Activated B cell treated with CpG ODN at 0.5 μM for 24 hours (primary cell): Measurements from ENCODE around the gene ABCA7. TPM values are rescaled to one million over a fixed set of nuclear protein-coding genes. Genes with fewer than 3 reads are reported as not detected.

Source experiments
- ATAC-seq: fragments of 200-7000 bp; cut with Tn5 transposase; one replicate; pipeline ENCODE4 v1.10.0; 2021; ENCODE audit warnings: low read depth, mild to moderate bottlenecking, moderate library complexity
- CTCF ChIA-PET: fragments of 350-600 bp; sonication (Branson Sonifier 250); formaldehyde crosslinking; loops from one replicate; lab custom pipeline; 2021; ENCODE audit warnings: antibody characterized with exemption; lab: Charles Lee
- POLR2A ChIA-PET: fragments of 350-600 bp; sonication (Branson Sonifier 250); formaldehyde crosslinking; loops from one replicate; lab custom pipeline; 2021; ENCODE audit warnings: antibody characterized with exemption; lab: Charles Lee
- DNase-seq: peaks from one replicate; pipeline ENCODE4 v3.0.0; 2022
- H3K27ac Mint-ChIP-seq: one replicate; pipeline ENCODE4 v1.8.0; 2020; ENCODE audit warnings: mixed read lengths
- H3K27me3 Mint-ChIP-seq: one replicate; pipeline ENCODE4 v1.8.0; 2021; ENCODE audit warnings: mixed read lengths
- H3K36me3 Mint-ChIP-seq: one replicate; pipeline ENCODE4 v1.8.0; 2021; ENCODE audit warnings: low read depth, mixed read lengths
- H3K4me1 Mint-ChIP-seq: one replicate; pipeline ENCODE4 v1.8.0; 2021; ENCODE audit warnings: mixed read lengths
- H3K4me3 Mint-ChIP-seq: one replicate; pipeline ENCODE4 v1.8.0; 2020; ENCODE audit warnings: mild to moderate bottlenecking, mixed read lengths
- H3K9me3 Mint-ChIP-seq: one replicate; pipeline ENCODE4 v1.8.0; 2020; ENCODE audit warnings: mixed read lengths
- intact Hi-C: fragments of 100-400 bp; cut with micrococcal nuclease; formaldehyde crosslinking; loops from one replicate; pipeline ENCODE4 v1.15.1; 2024
- total RNA-seq: library from RNA; stranded (reverse); gene quantifications from 2 replicates; pipeline ENCODE4 v1.2.3, GENCODE V29; 2022
- TF ChIP-seq, protein P1 (sequence below): fragments of 200-600 bp; IDR thresholded peaks from one replicate; pipeline ENCODE4 v1.8.0; 2022; ENCODE audit warnings: antibody characterized with exemption, mild to moderate bottlenecking

ABCA7 gene
- total RNA-seq, 1 donor from 2014 or later: 188 TPM

DNA sequence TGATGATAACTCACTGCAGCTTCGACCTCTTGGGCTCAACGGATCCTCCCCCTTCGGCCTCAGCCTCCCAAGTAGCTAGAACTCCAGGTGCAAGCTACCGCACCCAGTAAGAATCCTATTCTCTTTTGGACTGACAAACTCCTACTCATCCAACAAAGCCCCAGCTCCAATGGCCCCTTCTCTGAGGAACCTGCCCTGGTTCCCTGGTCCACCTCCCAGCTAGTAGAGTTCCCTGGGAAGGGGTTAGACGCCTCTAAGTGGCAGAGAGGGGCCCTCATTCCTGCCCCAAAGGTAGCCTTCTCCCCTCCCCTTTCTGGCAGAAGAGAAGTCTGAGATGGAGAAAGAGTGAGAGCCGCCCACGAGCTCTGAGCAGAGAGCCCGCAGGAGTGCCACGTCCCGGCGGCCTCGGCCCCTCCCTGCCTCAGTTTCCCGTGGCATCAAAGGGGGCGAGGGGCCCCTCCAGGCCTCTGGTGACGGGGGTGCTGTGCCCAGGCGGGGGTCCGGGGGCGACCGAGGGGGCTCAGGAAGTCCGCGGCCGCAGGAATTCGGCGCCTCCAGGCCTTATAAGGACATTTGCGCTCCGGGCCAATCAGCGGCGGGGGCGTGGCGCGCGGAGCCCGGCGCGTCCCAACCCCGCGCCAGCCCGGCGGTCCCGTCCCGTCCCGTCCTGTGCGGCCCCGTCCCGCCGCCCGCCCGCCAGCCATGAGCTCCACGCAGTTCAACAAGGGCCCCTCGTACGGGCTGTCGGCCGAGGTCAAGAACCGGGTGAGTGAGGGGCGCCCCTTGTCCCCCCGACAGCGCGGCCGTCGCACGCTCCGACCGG, 13.7 kb upstream of the ABCA7 start, which contains the start of gene CNN2:
Gene CNN2, plus strand, starts transcription at position 649 of the 823 bp plus-strand sequence. Its CDS starts 54 bp downstream, at position 703.
- H3K9me3 Mint-ChIP-seq: no peaks in the 10 kb centered on the region
- DNase-seq (peak; percentile 76), ATAC-seq (peak; percentile 61)
- ChIA-PET POLR2A (interaction anchor here (0.5 to 13.8 kb wide), 20 partner anchors 9 to 411 kb away, joined by 3 to 365 read pairs (median 5); partner anchors contain the start of genes ABCA7, ARHGAP45, CIRBP and WDR18), CTCF (interaction anchor here (1.1 to 3.6 kb wide), 7 partner anchors 13 to 218 kb away, joined by 3 to 15 read pairs (median 6); partner anchors contain the start of genes ABCA7 and ARHGAP45)
- H3K4me3 Mint-ChIP-seq: peak within 1 kb of the TSS; percentile 95
- H3K27ac Mint-ChIP-seq: peak within 1 kb of the TSS; percentile 91
- peaks cover 25% of the 10 kb centered on the region for H3K36me3 Mint-ChIP-seq
- TF ChIP-seq, protein P1, sequence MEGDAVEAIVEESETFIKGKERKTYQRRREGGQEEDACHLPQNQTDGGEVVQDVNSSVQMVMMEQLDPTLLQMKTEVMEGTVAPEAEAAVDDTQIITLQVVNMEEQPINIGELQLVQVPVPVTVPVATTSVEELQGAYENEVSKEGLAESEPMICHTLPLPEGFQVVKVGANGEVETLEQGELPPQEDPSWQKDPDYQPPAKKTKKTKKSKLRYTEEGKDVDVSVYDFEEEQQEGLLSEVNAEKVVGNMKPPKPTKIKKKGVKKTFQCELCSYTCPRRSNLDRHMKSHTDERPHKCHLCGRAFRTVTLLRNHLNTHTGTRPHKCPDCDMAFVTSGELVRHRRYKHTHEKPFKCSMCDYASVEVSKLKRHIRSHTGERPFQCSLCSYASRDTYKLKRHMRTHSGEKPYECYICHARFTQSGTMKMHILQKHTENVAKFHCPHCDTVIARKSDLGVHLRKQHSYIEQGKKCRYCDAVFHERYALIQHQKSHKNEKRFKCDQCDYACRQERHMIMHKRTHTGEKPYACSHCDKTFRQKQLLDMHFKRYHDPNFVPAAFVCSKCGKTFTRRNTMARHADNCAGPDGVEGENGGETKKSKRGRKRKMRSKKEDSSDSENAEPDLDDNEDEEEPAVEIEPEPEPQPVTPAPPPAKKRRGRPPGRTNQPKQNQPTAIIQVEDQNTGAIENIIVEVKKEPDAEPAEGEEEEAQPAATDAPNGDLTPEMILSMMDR: no peak
- intact Hi-C loops: loop anchor here (1.0 kb wide), 1 partner anchor 15 kb away; no protein-coding TSS in a partner anchor
- peaks cover 32% of the 10 kb centered on the region for H3K4me1 Mint-ChIP-seq
- H3K27me3 Mint-ChIP-seq: no peaks in the 10 kb centered on the region

DNA sequence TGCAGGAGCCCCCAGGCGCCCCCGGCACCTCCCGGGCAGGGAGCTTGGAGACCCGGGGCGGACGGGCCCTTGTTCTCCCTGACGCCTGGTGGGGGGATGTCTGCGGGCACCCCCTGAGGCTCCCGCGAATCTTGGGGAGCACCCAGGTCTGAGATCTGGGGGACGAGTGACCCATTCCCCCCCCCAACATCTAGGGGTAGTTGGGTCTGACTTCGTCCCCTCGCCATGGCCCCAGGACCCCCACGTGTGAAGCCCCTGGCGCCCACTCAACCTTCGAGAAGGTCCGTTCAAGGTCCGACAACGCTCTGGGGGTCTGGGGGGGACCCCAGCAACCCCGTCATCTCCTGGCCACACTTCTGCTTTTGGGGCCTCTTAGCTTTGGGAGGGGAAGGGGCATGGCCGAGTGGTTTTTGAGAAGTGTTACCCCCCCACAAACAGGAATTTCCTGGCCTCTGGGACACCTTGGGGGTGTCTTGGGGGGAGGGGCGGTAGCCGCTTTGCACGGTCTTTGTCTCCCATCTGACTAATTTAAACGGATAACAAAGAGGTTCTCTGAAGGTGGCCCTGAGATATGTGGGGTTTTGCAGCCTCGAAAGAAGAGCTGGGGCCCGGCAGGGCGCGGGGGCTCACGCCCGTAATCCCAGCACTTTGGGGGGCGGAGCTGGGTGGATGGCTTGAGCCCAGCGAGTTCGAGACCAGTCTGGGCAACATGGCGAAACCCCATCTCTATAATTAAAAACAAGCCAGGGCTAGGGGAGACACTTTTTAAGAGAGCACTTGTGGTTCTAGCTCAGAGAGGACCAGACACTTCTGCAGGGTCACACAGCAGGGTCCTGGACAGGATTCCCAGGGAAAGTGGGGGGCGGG, 12.9 kb upstream of the ABCA7 start:
- ChIA-PET CTCF (interaction anchor here (1.1 to 3.6 kb wide), 5 partner anchors 12 to 217 kb away, joined by 4 to 15 read pairs (median 6); partner anchors contain the start of genes ABCA7 and ARHGAP45), POLR2A (interaction anchor here (0.5 to 13.8 kb wide), 29 partner anchors 8 to 625 kb away, joined by 3 to 365 read pairs (median 4); partner anchors contain the start of genes ABCA7, ARHGAP45, CIRBP and POLR2E)
- H3K4me3 Mint-ChIP-seq: peak overlapping the region; percentile 95
- no peaks in the 10 kb centered on the region for H3K9me3 Mint-ChIP-seq
- peaks cover 25% of the 10 kb centered on the region for H3K4me1 Mint-ChIP-seq
- no peaks in the 10 kb centered on the region for H3K27me3 Mint-ChIP-seq
- peak; percentile 43 for DNase-seq
- H3K27ac Mint-ChIP-seq: peak overlapping the region; percentile 91
- ATAC-seq: peak; percentile 17
- intact Hi-C loops: loop anchor here (1.0 kb wide), 2 partner anchors 14 to 76 kb away; partner anchors contain the start of gene GPX4
- H3K36me3 Mint-ChIP-seq: peaks cover 24% of the 10 kb centered on the region
- TF ChIP-seq, protein P1: no peak

DNA sequence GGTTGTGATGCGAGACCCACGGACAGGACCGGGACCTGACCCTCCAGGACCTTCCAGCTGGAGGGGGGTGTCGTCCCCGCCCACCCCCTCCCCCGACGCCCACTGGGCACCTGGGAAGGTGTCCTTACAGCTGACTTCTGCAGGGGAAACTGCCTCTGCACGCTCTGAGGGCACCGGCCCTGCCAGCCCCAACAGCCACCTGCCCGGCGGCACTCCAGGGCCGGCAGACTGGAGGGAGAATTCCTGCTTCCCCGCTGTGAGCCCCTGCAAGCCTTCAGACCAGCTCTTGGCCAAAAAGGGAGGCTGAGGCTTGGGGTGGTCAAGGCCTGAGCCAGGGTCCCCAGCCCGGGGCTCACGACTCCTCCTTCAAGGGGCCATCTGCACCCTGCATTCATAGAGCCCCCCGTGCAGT, 12.3 kb upstream of the ABCA7 start:
- Mint-ChIP-seq H3K4me3 (peak overlapping the region; percentile 95), H3K36me3 (peaks cover 30% of the 10 kb centered on the region), H3K27ac (peak overlapping the region; percentile 91), H3K9me3 (no peaks in the 10 kb centered on the region), H3K27me3 (no peaks in the 10 kb centered on the region), H3K4me1 (peaks cover 25% of the 10 kb centered on the region)
- CTCF ChIA-PET: interaction anchor here (1.5 to 3.6 kb wide), 3 partner anchors 11 to 39 kb away, joined by 6 to 15 read pairs (median 13); partner anchors contain the start of genes ABCA7 and ARHGAP45
- TF ChIP-seq, protein P1: no peak
- POLR2A ChIA-PET: interaction anchor here (0.6 to 13.8 kb wide), 21 partner anchors 9 to 625 kb away, joined by 3 to 365 read pairs (median 4); partner anchors contain the start of genes ABCA7, ARHGAP45, CIRBP and POLR2E
- peak; percentile 33 for DNase-seq
- ATAC-seq: peak; percentile 20
- intact Hi-C loops: loop anchor here (1.0 kb wide), 1 partner anchor 76 kb away; the partner anchor contains the start of gene GPX4

DNA sequence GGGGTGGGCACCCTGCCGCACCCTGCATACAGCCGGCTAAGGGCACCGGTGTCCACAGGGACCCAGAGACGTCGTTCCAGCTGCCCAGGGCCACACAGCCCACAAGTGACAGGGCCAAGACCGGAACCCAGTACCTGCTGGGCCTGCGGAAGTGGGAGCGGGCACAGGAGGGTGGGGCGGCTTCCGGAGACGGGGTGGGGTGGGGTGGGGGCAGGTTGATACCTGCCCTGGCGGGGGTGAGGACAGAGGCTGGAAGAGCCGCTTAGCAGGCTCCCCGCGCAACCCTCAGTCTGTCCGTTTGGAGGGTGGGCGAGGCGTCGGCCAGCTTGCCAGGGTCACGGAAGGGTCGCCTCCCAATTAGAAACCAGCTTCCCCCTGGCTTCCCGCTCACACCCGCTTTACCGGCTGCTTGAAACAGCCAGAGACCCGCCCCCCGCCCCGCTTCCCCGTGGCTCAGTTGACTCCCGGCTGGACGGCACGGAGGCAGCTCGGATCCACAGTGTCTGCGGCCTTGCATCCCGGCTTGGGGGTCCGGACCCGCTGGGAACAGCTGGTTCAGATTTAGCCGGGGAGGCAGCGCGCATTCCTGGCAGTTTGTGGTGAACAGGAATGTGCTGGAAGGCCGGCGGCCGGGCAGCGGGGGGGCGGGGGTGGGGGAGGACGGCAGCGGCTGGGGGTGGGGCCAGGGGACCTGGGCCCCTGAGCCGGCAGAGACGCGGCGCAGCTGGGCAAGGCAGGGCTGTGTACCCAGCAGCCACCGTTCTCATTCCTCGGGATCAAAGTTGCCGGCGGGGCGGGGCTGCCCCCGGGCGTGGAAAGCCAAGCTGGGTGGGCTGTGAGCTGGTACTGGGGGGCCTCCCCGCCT, 11.6 kb upstream of the ABCA7 start:
- ChIA-PET CTCF (interaction anchor here (1.5 to 3.6 kb wide), 3 partner anchors 10 to 39 kb away, joined by 6 to 15 read pairs (median 13); partner anchors contain the start of genes ABCA7 and ARHGAP45), POLR2A (interaction anchor here (0.6 to 13.8 kb wide), 19 partner anchors 8 to 241 kb away, joined by 3 to 365 read pairs (median 6); partner anchors contain the start of genes ABCA7, ARHGAP45, CIRBP and POLR2E)
- Mint-ChIP-seq H3K27ac (peak overlapping the region; percentile 69), H3K4me3 (peak overlapping the region; percentile 87), H3K9me3 (no peaks in the 10 kb centered on the region), H3K27me3 (no peaks in the 10 kb centered on the region), H3K36me3 (peaks cover 37% of the 10 kb centered on the region), H3K4me1 (peaks cover 25% of the 10 kb centered on the region)
- TF ChIP-seq, protein P1: no peak
- intact Hi-C loops: no loop called here
- DNase-seq (peak; percentile 50), ATAC-seq (peak; percentile 42)
